Brain microvascular endothelial cell (primary cell): Measurements from ENCODE around the gene SDK1.

Source experiments
- DNase-seq: peaks from one replicate; pipeline ENCODE4 v3.0.0-alpha.2; 2020
- H3K27ac ChIP-seq: fragments of 250-450 bp; sonication (Bioruptor Pico); 2 replicates; pipeline ENCODE4 v1.5.1; 2020; ENCODE audit warnings: mild to moderate bottlenecking, moderate library complexity
- H3K27me3 ChIP-seq: fragments of 250-450 bp; sonication (Bioruptor Pico); replicated peaks from 2 replicates; pipeline ENCODE4 v1.5.1; 2020; ENCODE audit warnings: mild to moderate bottlenecking
- H3K36me3 ChIP-seq: fragments of 250-450 bp; sonication (Bioruptor Pico); replicated peaks from 2 replicates; pipeline ENCODE4 v1.5.1; 2020; ENCODE audit warnings: mild to moderate bottlenecking
- H3K4me3 ChIP-seq: 2 replicates; pipeline ENCODE4 v1.5.1; 2011; ENCODE audit warnings: low read depth, mild to moderate bottlenecking, control low read depth, low read length, moderate library complexity
- in situ Hi-C: cut with HindIII; loops from 2 replicates; pipeline ENCODE4 v1.10.0; 2017; ENCODE audit warnings: low sequenced_read_pairs, low pct_ligation_motif_present
- TF ChIP-seq, protein P1 (sequence below): IDR thresholded peaks from 2 replicates; pipeline ENCODE4 v1.5.1; 2011; ENCODE audit warnings: low read depth, mild to moderate bottlenecking, moderate library complexity, low read length, control low read depth, inconsistent platforms; ENCODE audit errors: missing control alignments

The SDK1 gene

DNA sequence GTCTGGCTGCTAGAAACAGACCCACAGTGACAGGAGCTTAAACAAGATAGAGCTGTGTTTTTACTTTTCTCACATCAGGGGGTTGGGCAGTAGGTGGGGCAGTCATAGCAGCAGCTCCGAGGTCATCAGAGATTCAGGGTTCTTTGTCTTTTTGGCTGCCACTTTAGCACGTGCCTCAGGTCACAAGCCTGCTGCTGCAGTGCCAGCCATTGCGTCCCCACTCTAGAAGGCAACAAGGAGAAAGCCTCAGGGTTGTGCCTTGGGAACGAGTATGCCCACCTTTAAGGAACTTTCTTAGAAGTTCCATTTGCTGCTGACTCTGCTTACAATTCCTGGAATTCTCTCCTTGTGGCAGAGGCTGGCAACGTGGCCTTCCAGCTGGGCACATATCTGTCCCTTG lies 720.4 kb downstream of the SDK1 start:
- in situ Hi-C loops, result no loop called here
- TF ChIP-seq, protein P1, sequence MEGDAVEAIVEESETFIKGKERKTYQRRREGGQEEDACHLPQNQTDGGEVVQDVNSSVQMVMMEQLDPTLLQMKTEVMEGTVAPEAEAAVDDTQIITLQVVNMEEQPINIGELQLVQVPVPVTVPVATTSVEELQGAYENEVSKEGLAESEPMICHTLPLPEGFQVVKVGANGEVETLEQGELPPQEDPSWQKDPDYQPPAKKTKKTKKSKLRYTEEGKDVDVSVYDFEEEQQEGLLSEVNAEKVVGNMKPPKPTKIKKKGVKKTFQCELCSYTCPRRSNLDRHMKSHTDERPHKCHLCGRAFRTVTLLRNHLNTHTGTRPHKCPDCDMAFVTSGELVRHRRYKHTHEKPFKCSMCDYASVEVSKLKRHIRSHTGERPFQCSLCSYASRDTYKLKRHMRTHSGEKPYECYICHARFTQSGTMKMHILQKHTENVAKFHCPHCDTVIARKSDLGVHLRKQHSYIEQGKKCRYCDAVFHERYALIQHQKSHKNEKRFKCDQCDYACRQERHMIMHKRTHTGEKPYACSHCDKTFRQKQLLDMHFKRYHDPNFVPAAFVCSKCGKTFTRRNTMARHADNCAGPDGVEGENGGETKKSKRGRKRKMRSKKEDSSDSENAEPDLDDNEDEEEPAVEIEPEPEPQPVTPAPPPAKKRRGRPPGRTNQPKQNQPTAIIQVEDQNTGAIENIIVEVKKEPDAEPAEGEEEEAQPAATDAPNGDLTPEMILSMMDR, result no peak
- Histone ChIP-seq H3K27me3 (no peaks in the 10 kb centered on the region), H3K4me3 (no peak overlapping the region), H3K27ac (no peak overlapping the region), H3K36me3 (no peaks in the 10 kb centered on the region)
- no peak for DNase-seq

DNA sequence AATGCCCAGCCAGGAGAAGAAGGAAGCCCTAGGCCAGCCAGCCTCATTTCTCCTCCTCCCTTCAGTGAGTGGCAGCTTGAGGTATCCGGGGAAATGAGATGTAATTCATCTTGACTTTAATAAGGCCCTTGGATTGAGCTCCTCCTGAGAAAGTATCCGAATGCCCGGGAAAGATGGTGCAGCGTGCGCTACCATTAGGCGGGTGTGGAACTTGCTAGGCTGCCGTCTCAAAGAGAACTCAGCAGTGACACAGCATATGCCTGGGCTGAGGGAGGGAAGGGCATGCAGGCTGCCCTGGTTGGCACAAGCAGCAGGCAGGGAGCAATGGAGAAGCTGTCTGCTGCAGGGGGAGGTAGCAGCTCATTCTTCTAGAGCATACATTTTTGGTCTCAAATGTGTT lies 721.2 kb downstream of the SDK1 start:
- in situ Hi-C loops, result no loop called here

DNA sequence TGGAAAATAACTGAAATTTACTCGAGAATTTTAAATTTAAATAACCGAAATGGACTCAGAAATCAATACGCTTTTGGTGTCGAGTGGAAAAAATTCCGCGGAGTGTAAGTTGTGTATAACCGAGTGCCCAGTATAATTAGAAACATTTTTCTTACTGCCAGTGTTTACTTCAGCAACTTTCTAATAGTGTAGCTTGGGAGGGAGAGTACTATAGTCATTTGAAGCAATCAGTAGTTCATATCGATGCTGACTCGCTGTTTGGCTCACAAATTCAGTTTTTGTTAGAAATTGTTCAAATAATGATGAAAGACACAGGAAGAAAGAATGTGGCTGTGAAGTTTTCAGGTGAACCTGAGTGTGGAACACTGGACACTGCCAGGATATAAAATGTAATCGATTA lies 722.5 kb downstream of the SDK1 start:
- Histone ChIP-seq H3K4me3 (no peak overlapping the region), H3K27me3 (no peaks in the 10 kb centered on the region), H3K36me3 (no peaks in the 10 kb centered on the region), H3K27ac (no peak overlapping the region)
- in situ Hi-C loops, result no loop called here
- TF ChIP-seq, protein P1, result no peak
- DNase-seq, result no peak

More for the DNA sequence above, 721.2 kb downstream of the SDK1 start:
- no peak for DNase-seq
- Histone ChIP-seq H3K4me3 (no peak overlapping the region), H3K27ac (no peak overlapping the region), H3K36me3 (no peaks in the 10 kb centered on the region), H3K27me3 (no peaks in the 10 kb centered on the region)
- TF ChIP-seq, protein P1, result no peak

DNA sequence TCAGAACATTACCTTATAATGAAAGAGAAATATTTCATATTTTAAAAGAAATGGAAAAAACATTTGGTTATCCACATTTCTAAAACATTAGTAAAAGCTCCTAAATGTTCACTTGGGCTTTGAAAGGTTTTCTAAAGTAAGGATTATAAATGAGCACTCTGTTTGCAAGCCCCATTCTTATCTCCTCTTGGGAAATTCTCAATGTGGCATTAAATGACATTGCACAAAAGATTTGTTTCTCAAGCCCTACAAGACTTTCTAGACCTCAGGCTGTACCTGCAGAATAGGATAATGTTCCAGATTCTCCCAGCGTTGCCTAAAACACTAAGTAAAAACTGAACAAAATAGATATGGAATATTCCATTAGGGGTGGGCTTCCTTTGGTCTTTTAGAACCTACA lies 723.1 kb downstream of the SDK1 start:
- TF ChIP-seq, protein P1, result no peak
- no peak overlapping the region for H3K27ac ChIP-seq
- H3K36me3 ChIP-seq, result no peaks in the 10 kb centered on the region
- H3K27me3 ChIP-seq, result no peaks in the 10 kb centered on the region
- DNase-seq, result no peak
- in situ Hi-C loops, result no loop called here
- no peak overlapping the region for H3K4me3 ChIP-seq

DNA sequence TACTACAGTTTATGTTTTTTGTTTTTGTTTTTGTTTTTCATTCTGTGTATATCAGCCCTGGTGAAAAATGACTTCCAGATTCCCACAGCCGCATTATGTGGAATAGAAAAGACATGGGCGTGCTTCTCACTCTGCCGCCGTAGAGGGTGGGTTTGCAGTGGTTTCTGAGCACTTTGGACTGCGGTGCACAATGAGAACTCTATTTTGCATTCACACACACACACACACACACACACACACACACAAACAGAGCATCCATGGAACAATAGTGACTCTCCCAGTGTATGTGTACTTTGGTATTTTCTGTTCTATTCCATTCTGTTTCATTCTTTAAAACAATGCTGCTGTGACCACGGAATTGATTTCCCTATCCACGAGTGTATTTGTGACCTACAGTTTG lies 723.8 kb downstream of the SDK1 start:
- no peak for DNase-seq
- TF ChIP-seq, protein P1, result no peak
- Histone ChIP-seq H3K4me3 (no peak overlapping the region), H3K36me3 (no peaks in the 10 kb centered on the region), H3K27me3 (no peaks in the 10 kb centered on the region), H3K27ac (no peak overlapping the region)
- in situ Hi-C loops, result no loop called here

DNA sequence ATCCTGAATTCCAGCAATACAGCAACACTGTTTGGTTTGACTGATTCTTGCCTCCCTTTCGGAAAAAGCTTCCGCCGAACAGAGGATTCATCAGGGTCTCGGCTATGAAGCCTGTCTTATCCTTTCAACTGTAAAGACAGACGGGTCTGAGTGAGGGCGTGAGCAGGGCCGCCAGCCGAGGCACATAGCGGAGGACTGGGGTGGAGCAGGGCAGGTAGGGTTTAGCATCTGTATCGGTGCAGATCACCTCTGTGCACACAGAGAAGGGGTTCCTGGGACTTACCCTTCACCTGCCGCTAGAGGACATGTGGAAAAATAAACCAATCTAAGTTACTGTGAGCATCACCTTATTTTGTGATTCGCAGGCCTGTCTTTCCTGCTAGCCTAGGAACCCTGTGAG lies 724.2 kb downstream of the SDK1 start:
- DNase-seq, result no peak
- no peak overlapping the region for H3K27ac ChIP-seq
- no peaks in the 10 kb centered on the region for H3K36me3 ChIP-seq
- in situ Hi-C loops, result no loop called here
- no peaks in the 10 kb centered on the region for H3K27me3 ChIP-seq
- TF ChIP-seq, protein P1, result no peak
- no peak overlapping the region for H3K4me3 ChIP-seq
